ENCODE measurements around the gene CREB5.

The CREB5 gene

GRCh38 chr7:28487487-28487886, 75.2 kb downstream of the CREB5 start:
- TF ChIP-seq RAD21 (IDR thresholded peaks at IDR 0.05; ENCODE audit: low read depth) (no peak), FOXM1 (IDR thresholded peaks at IDR 0.05; ENCODE audit: borderline replicate concordance, low read depth) (no peak)

GRCh38 chr7:28488061-28488791, 75.9 kb downstream of the CREB5 start:
- TF ChIP-seq REST (IDR thresholded peaks at IDR 0.05; ENCODE audit: low read depth) (no peak), CREB1 (IDR thresholded peaks at IDR 0.05; ENCODE audit: low read depth) (no peak), ZBTB7A (IDR thresholded peaks at IDR 0.05; ENCODE audit: low read depth) (no peak), TCF12 (IDR thresholded peaks at IDR 0.05; ENCODE audit: low read depth) (no peak), FOXM1 (IDR thresholded peaks at IDR 0.05; ENCODE audit: borderline replicate concordance, low read depth) (no peak), USF1 (IDR thresholded peaks at IDR 0.05) (no peak), CEBPB (IDR thresholded peaks at IDR 0.05) (no peak), TAF1 (IDR thresholded peaks at IDR 0.05; ENCODE audit: low read depth) (no peak), NFIC (IDR thresholded peaks at IDR 0.05) (no peak), MAX (IDR thresholded peaks at IDR 0.05) (no peak), EP300 (IDR thresholded peaks at IDR 0.05; ENCODE audit: borderline replicate concordance) (no peak), YY1 (IDR thresholded peaks at IDR 0.05; ENCODE audit: low read depth) (no peak)

- no peak for TF ChIP-seq TAF1 (IDR thresholded peaks at IDR 0.05; ENCODE audit: low read depth)
- peak; percentile 72 for TF ChIP-seq EGR1 (IDR thresholded peaks at IDR 0.05)
These were observed 78.5 kb downstream of the CREB5 start for GRCh38 chr7:28490831-28491230.

GRCh38 chr7:28493477-28493876, 81.2 kb downstream of the CREB5 start:
- no peak for TF ChIP-seq NFIC (IDR thresholded peaks at IDR 0.05)
- TF ChIP-seq RAD21 (IDR thresholded peaks at IDR 0.05; ENCODE audit: low read depth), result no peak
- no peak for TF ChIP-seq TEAD4 (IDR thresholded peaks at IDR 0.05)
- no peak for TF ChIP-seq MAX (IDR thresholded peaks at IDR 0.05)
- TF ChIP-seq EGR1 (IDR thresholded peaks at IDR 0.05), result no peak
- TF ChIP-seq YY1 (IDR thresholded peaks at IDR 0.05; ENCODE audit: low read depth), result no peak
- TF ChIP-seq CEBPB (IDR thresholded peaks at IDR 0.05), result no peak
- TF ChIP-seq ZBTB7A (IDR thresholded peaks at IDR 0.05; ENCODE audit: low read depth), result no peak
- no peak for TF ChIP-seq USF1 (IDR thresholded peaks at IDR 0.05)
- TF ChIP-seq FOXM1 (IDR thresholded peaks at IDR 0.05; ENCODE audit: borderline replicate concordance, low read depth), result no peak
- TF ChIP-seq TAF1 (IDR thresholded peaks at IDR 0.05; ENCODE audit: low read depth), result no peak
- no peak for TF ChIP-seq EP300 (IDR thresholded peaks at IDR 0.05; ENCODE audit: borderline replicate concordance)
- no peak for TF ChIP-seq REST (IDR thresholded peaks at IDR 0.05; ENCODE audit: low read depth)
- no peak for TF ChIP-seq TCF12 (IDR thresholded peaks at IDR 0.05; ENCODE audit: low read depth)
- no peak for TF ChIP-seq CREB1 (IDR thresholded peaks at IDR 0.05; ENCODE audit: low read depth)

- TF ChIP-seq REST (IDR thresholded peaks at IDR 0.05; ENCODE audit: low read depth), result no peak
- TF ChIP-seq ZBTB7A (IDR thresholded peaks at IDR 0.05; ENCODE audit: low read depth), result no peak
- no peak for TF ChIP-seq FOXM1 (IDR thresholded peaks at IDR 0.05; ENCODE audit: borderline replicate concordance, low read depth)
- no peak for TF ChIP-seq CREB1 (IDR thresholded peaks at IDR 0.05; ENCODE audit: low read depth)
- no peak for TF ChIP-seq YY1 (IDR thresholded peaks at IDR 0.05; ENCODE audit: low read depth)
- no peak for TF ChIP-seq EP300 (IDR thresholded peaks at IDR 0.05; ENCODE audit: borderline replicate concordance)
- no peak for TF ChIP-seq CEBPB (IDR thresholded peaks at IDR 0.05)
- TF ChIP-seq TEAD4 (IDR thresholded peaks at IDR 0.05), result no peak
- TF ChIP-seq NFIC (IDR thresholded peaks at IDR 0.05), result no peak
- no peak for TF ChIP-seq EGR1 (IDR thresholded peaks at IDR 0.05)
- TF ChIP-seq TCF12 (IDR thresholded peaks at IDR 0.05; ENCODE audit: low read depth), result no peak
- no peak for TF ChIP-seq TAF1 (IDR thresholded peaks at IDR 0.05; ENCODE audit: low read depth)
These were observed 84.7 kb downstream of the CREB5 start for GRCh38 chr7:28497009-28497408.
